Esophagus muscularis mucosa (tissue), 3 donors: ENCODE results near the gene NFAT5.

Source experiments
- POLR2A ChIP-seq: fragments of 450-650 bp; IDR thresholded peaks from one replicate; pipeline ENCODE4 v1.6.1; 2017; ENCODE audit warnings: antibody characterized with exemption, moderate library complexity, mild to moderate bottlenecking, low read depth
- POLR2AphosphoS5 ChIP-seq, 2 donors: sonication (generic); formaldehyde crosslinking; IDR thresholded peaks; one replicate each; pipeline ENCODE4 v1.6.1; 2017; ENCODE audit warnings: antibody characterized with exemption in 2 of 2
- TF ChIP-seq, protein P1 (sequence below), 3 experiments: fragments of 200-600 bp in 2 of 3; fragments of 450-650 bp in 1 of 3; sonication (generic) in 2 of 3; IDR thresholded peaks; one replicate each; pipeline ENCODE4 v1.5.1; 2017 to 2019; ENCODE audit warnings: antibody characterized with exemption in 3 of 3, mild to moderate bottlenecking in 2 of 3, moderate library complexity in 1 of 3

DNA sequence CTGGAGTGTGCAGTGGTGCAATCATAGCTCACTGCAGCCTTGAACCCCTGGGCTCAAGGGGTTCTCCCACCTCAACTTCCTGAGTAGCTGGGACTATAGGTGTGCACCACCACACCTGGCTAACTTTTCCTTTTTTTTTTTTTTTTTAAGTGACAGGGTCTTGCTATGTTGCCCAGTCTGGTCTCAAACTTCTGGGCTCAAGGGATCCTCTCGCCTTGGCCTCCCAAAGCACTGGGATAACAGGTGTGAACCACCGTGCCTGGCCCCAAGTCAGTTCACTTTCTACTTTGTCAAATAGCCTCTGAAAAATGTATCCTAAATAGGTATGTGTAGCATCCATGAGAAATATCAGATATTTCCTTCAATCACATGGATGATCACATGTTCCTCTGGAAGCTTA is 9.9 kb upstream of the NFAT5 start:
- TF ChIP-seq, protein P1, sequence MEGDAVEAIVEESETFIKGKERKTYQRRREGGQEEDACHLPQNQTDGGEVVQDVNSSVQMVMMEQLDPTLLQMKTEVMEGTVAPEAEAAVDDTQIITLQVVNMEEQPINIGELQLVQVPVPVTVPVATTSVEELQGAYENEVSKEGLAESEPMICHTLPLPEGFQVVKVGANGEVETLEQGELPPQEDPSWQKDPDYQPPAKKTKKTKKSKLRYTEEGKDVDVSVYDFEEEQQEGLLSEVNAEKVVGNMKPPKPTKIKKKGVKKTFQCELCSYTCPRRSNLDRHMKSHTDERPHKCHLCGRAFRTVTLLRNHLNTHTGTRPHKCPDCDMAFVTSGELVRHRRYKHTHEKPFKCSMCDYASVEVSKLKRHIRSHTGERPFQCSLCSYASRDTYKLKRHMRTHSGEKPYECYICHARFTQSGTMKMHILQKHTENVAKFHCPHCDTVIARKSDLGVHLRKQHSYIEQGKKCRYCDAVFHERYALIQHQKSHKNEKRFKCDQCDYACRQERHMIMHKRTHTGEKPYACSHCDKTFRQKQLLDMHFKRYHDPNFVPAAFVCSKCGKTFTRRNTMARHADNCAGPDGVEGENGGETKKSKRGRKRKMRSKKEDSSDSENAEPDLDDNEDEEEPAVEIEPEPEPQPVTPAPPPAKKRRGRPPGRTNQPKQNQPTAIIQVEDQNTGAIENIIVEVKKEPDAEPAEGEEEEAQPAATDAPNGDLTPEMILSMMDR (IDR thresholded peaks at IDR 0.05): no peak
- TF ChIP-seq POLR2A (no peak), POLR2AphosphoS5 (IDR thresholded peaks at IDR 0.05) (no peak)
